ENCODE measurements around the gene LDLRAD4. TPM values are rescaled to one million over a fixed set of nuclear protein-coding genes. Genes with fewer than 3 reads are reported as not detected.

LDLRAD4 gene
- total RNA-seq, 1 experiment from 2014 or later, result not detected

GRCh38 chr18:13456736-13457271, 238.2 kb downstream of the LDLRAD4 start:
- H3K9me3 ChIP-seq (ENCODE audit: low read length), result no peaks in the 10 kb centered on the region
- ATAC-seq (no peak), DNase-seq (no peak)
- no peak for TF ChIP-seq CTCF (conservative IDR thresholded peaks at IDR 0.05; ENCODE audit: low read depth, low read length)
- TF ChIP-seq EZH2phosphoT487 (IDR thresholded peaks at IDR 0.05; ENCODE audit: borderline replicate concordance, low read length), result no peak
- TF ChIP-seq EZH2 (IDR thresholded peaks at IDR 0.05; ENCODE audit: low read length, unreplicated experiment), result no peak
- intact Hi-C loops (cut with micrococcal nuclease), result no loop called here
- peaks cover 92% of the 10 kb centered on the region for H3K27me3 ChIP-seq (ENCODE audit: low read length)
- H3K36me3 ChIP-seq (ENCODE audit: low read depth, low read length), result no peaks in the 10 kb centered on the region
- no peaks in the 10 kb centered on the region for H3K4me1 ChIP-seq (ENCODE audit: insufficient read depth, low read length)
- no peak overlapping the region for H3K27ac ChIP-seq (ENCODE audit: low read length)
- H3K4me3 ChIP-seq (ENCODE audit: low read length), result no peak overlapping the region
- no peaks in the 10 kb centered on the region for H4K20me1 ChIP-seq (ENCODE audit: low read length)
- no peaks in the 10 kb centered on the region for H3K9me2 ChIP-seq (replicated peaks; ENCODE audit: low read length)
- H3K4me2 ChIP-seq (ENCODE audit: low read length), result no peak overlapping the region
- no peaks in the 10 kb centered on the region for H3F3A ChIP-seq (ENCODE audit: low read length, unreplicated experiment)
- no peak overlapping the region for H3K9ac ChIP-seq (ENCODE audit: low read length)
- no peak overlapping the region for H2AFZ ChIP-seq (ENCODE audit: low read length)
- CTCF ChIA-PET, result no interaction called here
- BruUV-seq (replicated peaks), result no TSS peak
- POLR2A ChIA-PET (ENCODE audit: unreplicated experiment), result no interaction called here
- H3K79me2 ChIP-seq (ENCODE audit: low read length), result no peaks in the 10 kb centered on the region

- Histone ChIP-seq H3K4me1 (ENCODE audit: insufficient read depth, low read length) (no peaks in the 10 kb centered on the region), H3K4me2 (ENCODE audit: low read length) (no peak overlapping the region), H3K79me2 (ENCODE audit: low read length) (no peaks in the 10 kb centered on the region), H3K27ac (ENCODE audit: low read length) (no peak overlapping the region), H3K9ac (ENCODE audit: low read length) (no peak overlapping the region), H3K9me2 (replicated peaks; ENCODE audit: low read length) (no peaks in the 10 kb centered on the region), H4K20me1 (ENCODE audit: low read length) (no peaks in the 10 kb centered on the region), H3K4me3 (ENCODE audit: low read length) (no peak overlapping the region), H3F3A (ENCODE audit: low read length, unreplicated experiment) (no peaks in the 10 kb centered on the region), H3K9me3 (ENCODE audit: low read length) (no peaks in the 10 kb centered on the region), H3K36me3 (ENCODE audit: low read depth, low read length) (no peaks in the 10 kb centered on the region), H2AFZ (ENCODE audit: low read length) (no peak overlapping the region), H3K27me3 (ENCODE audit: low read length) (peaks cover 92% of the 10 kb centered on the region)
- BruUV-seq (replicated peaks), result no TSS peak
- no peak for DNase-seq
- intact Hi-C loops (cut with micrococcal nuclease), result no loop called here
- CTCF ChIA-PET, result no interaction called here
- TF ChIP-seq CTCF (conservative IDR thresholded peaks at IDR 0.05; ENCODE audit: low read depth, low read length), result no peak
- TF ChIP-seq EZH2 (IDR thresholded peaks at IDR 0.05; ENCODE audit: low read length, unreplicated experiment), result no peak
- TF ChIP-seq EZH2phosphoT487 (IDR thresholded peaks at IDR 0.05; ENCODE audit: borderline replicate concordance, low read length), result no peak
- ATAC-seq, result no peak
- POLR2A ChIA-PET (ENCODE audit: unreplicated experiment), result no interaction called here
Measured at GRCh38 chr18:13457327-13457726, 238.8 kb downstream of the LDLRAD4 start.

DNA sequence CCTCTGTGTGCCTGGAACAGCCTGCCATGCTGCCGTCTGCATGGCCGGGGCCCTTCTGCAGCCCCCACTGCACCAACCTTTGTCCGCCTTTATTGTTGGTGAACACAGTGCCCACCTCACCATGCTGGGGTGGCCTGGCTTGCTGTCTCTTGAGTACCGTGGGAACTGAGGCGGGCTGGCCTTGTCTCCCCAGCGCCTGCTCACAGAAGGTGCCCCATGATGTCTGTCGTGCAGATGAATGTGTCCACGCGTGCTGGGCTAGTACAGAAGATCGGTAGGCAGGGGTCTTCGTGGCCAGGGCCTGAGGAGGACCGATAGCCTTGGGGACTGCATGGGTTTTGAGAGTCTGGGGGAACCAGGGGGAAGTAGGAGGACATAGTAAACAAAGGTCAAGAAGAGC, 242.4 kb downstream of the LDLRAD4 start:
- Histone ChIP-seq H3K4me1 (ENCODE audit: insufficient read depth, low read length) (no peaks in the 10 kb centered on the region), H3K36me3 (ENCODE audit: low read depth, low read length) (no peaks in the 10 kb centered on the region), H3K4me3 (ENCODE audit: low read length) (peak overlapping the region; percentile 37), H2AFZ (ENCODE audit: low read length) (no peak overlapping the region), H3K27me3 (ENCODE audit: low read length) (peaks cover 87% of the 10 kb centered on the region), H3K79me2 (ENCODE audit: low read length) (no peaks in the 10 kb centered on the region), H3K9ac (ENCODE audit: low read length) (no peak overlapping the region), H3K27ac (ENCODE audit: low read length) (no peak overlapping the region), H4K20me1 (ENCODE audit: low read length) (no peaks in the 10 kb centered on the region), H3K9me2 (replicated peaks; ENCODE audit: low read length) (no peaks in the 10 kb centered on the region), H3K9me3 (ENCODE audit: low read length) (no peaks in the 10 kb centered on the region), H3F3A (ENCODE audit: low read length, unreplicated experiment) (no peaks in the 10 kb centered on the region), H3K4me2 (ENCODE audit: low read length) (peak overlapping the region; percentile 61; the same call in 1 of the 2 replicates)
- no TSS peak for BruUV-seq (replicated peaks)
- TF ChIP-seq EZH2phosphoT487 (IDR thresholded peaks at IDR 0.05; ENCODE audit: borderline replicate concordance, low read length) (no peak), CTCF (conservative IDR thresholded peaks at IDR 0.05; ENCODE audit: low read depth, low read length) (no peak), EZH2 (IDR thresholded peaks at IDR 0.05; ENCODE audit: low read length, unreplicated experiment) (no peak)
- DNase-seq (no peak), ATAC-seq (no peak)
- intact Hi-C loops (cut with micrococcal nuclease), result no loop called here
- POLR2A ChIA-PET (ENCODE audit: unreplicated experiment), result no interaction called here
- CTCF ChIA-PET, result no interaction called here
